HG03108 (cell line): ENCODE results near the gene SMAD9.
A peak's percentile ranks its signal among the peaks of the same experiment; 100 is the strongest.

Experiments used
- ATAC-seq: cut with Tn5 transposase; IDR thresholded peaks from one replicate; pipeline ENCODE4 v1.9.1; 2021; ENCODE audit warnings: moderate library complexity; ENCODE audit not compliant: unreplicated experiment

The SMAD9 gene

GRCh38 chr13:36818804-36819738 is 101.0 kb downstream of the SMAD9 start, which contains the start of gene RFXAP:
Gene RFXAP, plus strand, starts transcription at chr13:36819222. Its CDS starts 136 bp downstream, at chr13:36819358.
- ATAC-seq: peak; percentile 79

GRCh38 chr13:36817996-36818803 is 101.8 kb downstream of the SMAD9 start:
- no peak for ATAC-seq

- ATAC-seq: no peak
These were observed 105.0 kb downstream of the SMAD9 start for GRCh38 chr13:36815062-36815461.

- ATAC-seq: no peak
These were observed 105.6 kb downstream of the SMAD9 start for GRCh38 chr13:36814465-36814864.

GRCh38 chr13:36813225-36813624 is 106.8 kb downstream of the SMAD9 start:
- no peak for ATAC-seq

- no peak for ATAC-seq
These were observed 112.4 kb downstream of the SMAD9 start for GRCh38 chr13:36807616-36808015.

- ATAC-seq: no peak
These were observed 113.9 kb downstream of the SMAD9 start for GRCh38 chr13:36806102-36806501.

- no peak for ATAC-seq
These were observed 115.5 kb downstream of the SMAD9 start for GRCh38 chr13:36804588-36804987.

GRCh38 chr13:36801035-36801434 is 119.0 kb downstream of the SMAD9 start:
- ATAC-seq: no peak

GRCh38 chr13:36796052-36796451 is 124.0 kb downstream of the SMAD9 start:
- ATAC-seq: no peak

GRCh38 chr13:36795463-36795862 is 124.6 kb downstream of the SMAD9 start:
- ATAC-seq: no peak
